Right lobe of liver (tissue), 6 donors: ENCODE results near the gene ZC2HC1C. TPM values are rescaled to one million over a fixed set of nuclear protein-coding genes. Genes with fewer than 3 reads are reported as not detected.

Experiments
- ATAC-seq, 4 donors: fragments of 200-7000 bp; cut with Tn5 transposase; one replicate each; pipeline ENCODE4 v1.9.1; 2020; ENCODE audit warnings: mild to moderate bottlenecking in 4 of 4, moderate library complexity in 4 of 4
- DNase-seq, 3 donors: peaks; one replicate each; pipeline ENCODE4 v3.0.0-alpha.2; 2020
- H3K27ac ChIP-seq, 3 donors: fragments of 200-600 bp; one replicate each; pipeline ENCODE4 v1.8.0; 2022
- H3K27me3 ChIP-seq, 2 donors: fragments of 200-600 bp; one replicate each; pipeline ENCODE4 v1.8.0; 2022
- H3K36me3 ChIP-seq, 4 donors: fragments of 200-600 bp; sonication (generic) in 1 of 4; one replicate each; pipeline versions ENCODE4 v1.5.1 to v1.8.0; 2017 to 2022; ENCODE audit warnings: control low read depth in 1 of 4
- H3K4me1 ChIP-seq, 4 donors: fragments of 200-600 bp; sonication (generic) in 1 of 4; one replicate each; pipeline versions ENCODE4 v1.5.1 to v1.8.0; 2017 to 2022; ENCODE audit warnings: control low read depth in 1 of 4
- H3K4me3 ChIP-seq, 3 donors: fragments of 200-600 bp; one replicate each; pipeline ENCODE4 v1.8.0; 2022
- H3K9me3 ChIP-seq, 4 donors: fragments of 200-600 bp; sonication (generic) in 1 of 4; one replicate each; pipeline versions ENCODE4 v1.5.1 to v1.8.0; 2017 to 2022; ENCODE audit warnings: control low read depth in 1 of 4
- POLR2A ChIP-seq: fragments of 450-650 bp; IDR thresholded peaks from one replicate; pipeline ENCODE4 v1.6.1; 2017; ENCODE audit warnings: antibody characterized with exemption, mild to moderate bottlenecking
- WGBS: methylation state at CpG from one replicate; pipeline ENCODE4 v1.1.6; 2018; ENCODE audit warnings: low coverage, low lambda C conversion rate; ENCODE audit not compliant: insufficient coverage; ENCODE audit errors: missing lambda C conversion rate; 5-methylcytosine and 5-hydroxymethylcytosine counted together
- intact Hi-C, 2 donors: fragments of 100-400 bp; cut with DNase I; formaldehyde crosslinking; loops; one replicate each; pipeline versions ENCODE4 v1.11.2 to v1.14.1; 2022
- long read RNA-seq: library from polyadenylated mRNA; unstranded; transcript quantifications from one replicate; pipeline ENCODE4 v2.0.0, GENCODE V29; 2019
- total RNA-seq, 6 experiments: library from RNA; depleted of rRNA in 2 of 6; stranded (reverse); fragments of >200 nt in 2 of 6; fragmentation: NEBNext Ultra II Directional in 3 of 6; extraction: Animal tissue kit (Norgen Biotek cat#: 25700) in 3 of 6; gene quantifications; one replicate each; pipeline versions ENCODE4 v1.1.0 to v1.2.4, GENCODE V29; 2016 to 2023
- TF ChIP-seq, protein P1 (sequence below), 4 donors: fragments of 200-600 bp in 3 of 4; fragments of 450-650 bp in 1 of 4; IDR thresholded peaks; one replicate each; pipeline versions ENCODE4 v1.5.1 to v1.8.0; 2016 to 2022; ENCODE audit warnings: antibody characterized with exemption in 4 of 4, mild to moderate bottlenecking in 2 of 4
- donor health status: DM: no; HTN: yes; CAD: no.
- donor health status: DM: no; HTN: no; CAD: no.
- donor health status: DM: no; HTN: no; CAD: no.
- donor health status: DM: no; HTN: yes; CAD: no.
- donor health status: DM: no; HTN: yes; CAD: no.

ZC2HC1C gene, protein sequence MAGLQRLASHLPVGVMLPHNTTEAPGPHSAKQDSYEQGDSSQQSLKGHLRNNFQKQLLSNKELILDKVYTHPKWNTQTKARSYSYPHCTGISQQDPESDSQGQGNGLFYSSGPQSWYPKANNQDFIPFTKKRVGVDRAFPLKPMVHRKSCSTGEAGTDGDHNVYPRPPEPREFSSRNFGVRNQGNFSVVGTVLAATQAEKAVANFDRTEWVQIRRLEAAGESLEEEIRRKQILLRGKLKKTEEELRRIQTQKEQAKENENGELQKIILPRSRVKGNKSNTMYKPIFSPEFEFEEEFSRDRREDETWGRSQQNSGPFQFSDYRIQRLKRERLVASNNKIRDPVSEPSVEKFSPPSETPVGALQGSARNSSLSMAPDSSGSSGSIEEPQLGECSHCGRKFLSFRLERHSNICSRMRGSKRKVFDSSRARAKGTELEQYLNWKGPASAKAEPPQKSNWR
- total RNA-seq: 1 to 10 TPM; 2.1 to 9.6 (median 3.1) TPM
- long read RNA-seq, partial matches to known transcripts: 0 of 1 reads
- long read RNA-seq, other reads (novel, unspliced or antisense): 1 of 1 reads

- 1% methylated on average over 20 of the region's 58 CpGs for WGBS
- TF ChIP-seq, protein P1, sequence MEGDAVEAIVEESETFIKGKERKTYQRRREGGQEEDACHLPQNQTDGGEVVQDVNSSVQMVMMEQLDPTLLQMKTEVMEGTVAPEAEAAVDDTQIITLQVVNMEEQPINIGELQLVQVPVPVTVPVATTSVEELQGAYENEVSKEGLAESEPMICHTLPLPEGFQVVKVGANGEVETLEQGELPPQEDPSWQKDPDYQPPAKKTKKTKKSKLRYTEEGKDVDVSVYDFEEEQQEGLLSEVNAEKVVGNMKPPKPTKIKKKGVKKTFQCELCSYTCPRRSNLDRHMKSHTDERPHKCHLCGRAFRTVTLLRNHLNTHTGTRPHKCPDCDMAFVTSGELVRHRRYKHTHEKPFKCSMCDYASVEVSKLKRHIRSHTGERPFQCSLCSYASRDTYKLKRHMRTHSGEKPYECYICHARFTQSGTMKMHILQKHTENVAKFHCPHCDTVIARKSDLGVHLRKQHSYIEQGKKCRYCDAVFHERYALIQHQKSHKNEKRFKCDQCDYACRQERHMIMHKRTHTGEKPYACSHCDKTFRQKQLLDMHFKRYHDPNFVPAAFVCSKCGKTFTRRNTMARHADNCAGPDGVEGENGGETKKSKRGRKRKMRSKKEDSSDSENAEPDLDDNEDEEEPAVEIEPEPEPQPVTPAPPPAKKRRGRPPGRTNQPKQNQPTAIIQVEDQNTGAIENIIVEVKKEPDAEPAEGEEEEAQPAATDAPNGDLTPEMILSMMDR (IDR thresholded peaks at IDR 0.05): no peak
- peak; percentile 89 for TF ChIP-seq POLR2A
- ATAC-seq (peak; percentile 88 to 95 (median 90)), DNase-seq (peak; percentile 97)
- Histone ChIP-seq H3K4me3 (peak within 1 kb of the TSS; percentile 59 to 75 (median 65)), H3K27ac (peak within 1 kb of the TSS; percentile 76 to 84 (median 79)), H3K9me3 (no peaks in the 10 kb centered on the region), H3K36me3 (no peaks in the 10 kb centered on the region), H3K4me1 (peaks cover 0 to 17% (median 6%) of the 10 kb centered on the region in 4 donors), H3K27me3 (no peaks in the 10 kb centered on the region)
- intact Hi-C loops: no loop called here
Measured at GRCh38 chr14:75069121-75069810, at the start of gene ZC2HC1C. TSS of gene ZC2HC1C (plus strand) at chr14:75069641. CDS start at chr14:75070574, 933 bp downstream.

- WGBS: 65% methylated on average over 8 of the region's 8 CpGs
- intact Hi-C loops: no loop called here
- H3K27me3 ChIP-seq: no peaks in the 10 kb centered on the region
- ATAC-seq (peak; percentile 44 to 65 (median 58)), DNase-seq (no peak)
- no peaks in the 10 kb centered on the region for H3K9me3 ChIP-seq
- H3K27ac ChIP-seq: no peak overlapping the region
- TF ChIP-seq, protein P1 (IDR thresholded peaks at IDR 0.05): peak; percentile 16 to 25 (median 20)
- TF ChIP-seq POLR2A: no peak
- H3K36me3 ChIP-seq: peaks cover 0 to 29% (median 9%) of the 10 kb centered on the region in 4 donors
- no peak overlapping the region for H3K4me3 ChIP-seq
- no peaks in the 10 kb centered on the region for H3K4me1 ChIP-seq
Measured at GRCh38 chr14:75022655-75023054, 46.8 kb upstream of the ZC2HC1C start.

GRCh38 chr14:75023108-75023507 lies 46.3 kb upstream of the ZC2HC1C start:
- no peaks in the 10 kb centered on the region for H3K9me3 ChIP-seq
- intact Hi-C loops: no loop called here
- H3K27ac ChIP-seq: no peak overlapping the region
- H3K27me3 ChIP-seq: no peaks in the 10 kb centered on the region
- DNase-seq (no peak), ATAC-seq (peak in 1 of 4 donors; percentile 40)
- peaks cover 0 to 28% (median 7%) of the 10 kb centered on the region in 4 donors for H3K36me3 ChIP-seq
- TF ChIP-seq, protein P1 (IDR thresholded peaks at IDR 0.05): no peak
- TF ChIP-seq POLR2A: no peak
- H3K4me3 ChIP-seq: no peak overlapping the region
- no peaks in the 10 kb centered on the region for H3K4me1 ChIP-seq
- WGBS: 64% methylated on average over 1 of the region's 1 CpG

GRCh38 chr14:75025082-75025481 lies 44.4 kb upstream of the ZC2HC1C start:
- Histone ChIP-seq H3K4me1 (no peaks in the 10 kb centered on the region), H3K27me3 (no peaks in the 10 kb centered on the region), H3K4me3 (no peak overlapping the region), H3K9me3 (no peaks in the 10 kb centered on the region), H3K36me3 (peaks cover 0 to 23% (median 5%) of the 10 kb centered on the region in 4 donors), H3K27ac (no peak overlapping the region)
- intact Hi-C loops: no loop called here
- ATAC-seq (peak in 3 of 4 donors; percentile 42 to 70 (median 64)), DNase-seq (no peak)
- TF ChIP-seq, protein P1 (IDR thresholded peaks at IDR 0.05): no peak
- no peak for TF ChIP-seq POLR2A
- WGBS: 79% methylated on average over 4 of the region's 4 CpGs
